Neural progenitor cell (in vitro differentiated cells): ENCODE data around the gene ATP11C.

Experiments used
- CTCF ChIP-seq: fragments of 200-600 bp; sonication (generic); IDR thresholded peaks from 2 replicates; pipeline ENCODE4 v1.5.1; 2017; ENCODE audit warnings: antibody characterized with exemption, mild to moderate bottlenecking
- EZH2 ChIP-seq: fragments of 200-600 bp; sonication (generic); IDR thresholded peaks from 2 replicates; pipeline ENCODE4 v1.6.1; 2017; ENCODE audit warnings: antibody characterized with exemption, mild to moderate bottlenecking, moderate library complexity
- EZH2phosphoT487 ChIP-seq: fragments of 200-600 bp; sonication (generic); IDR thresholded peaks from 2 replicates; pipeline ENCODE4 v1.6.1; 2017; ENCODE audit warnings: antibody characterized with exemption

- TF ChIP-seq CTCF (peak; percentile 44), EZH2 (no peak), EZH2phosphoT487 (no peak)
These were observed 34.4 kb upstream of the ATP11C start for GRCh38 chrX:139967300-139967699.
